HL-60 (cell line): ENCODE measurements around the gene USP11.

ENCODE experiments used
- DNase-seq, 2 experiments: peaks; one replicate each; pipeline ENCODE4 v3.0.0-alpha.2; 2010 to 2020; ENCODE audit warnings: low read depth in 1 of 2, low spot score in 1 of 2
- H3K27ac ChIP-seq: fragments of 250-450 bp; sonication (Bioruptor Pico); replicated peaks from 2 replicates; pipeline ENCODE4 v1.5.1; 2020; ENCODE audit warnings: mild to moderate bottlenecking, moderate library complexity
- H3K27me3 ChIP-seq: fragments of 250-450 bp; sonication (Bioruptor Pico); 2 replicates; pipeline ENCODE4 v1.5.1; 2021; ENCODE audit warnings: mild to moderate bottlenecking, moderate library complexity; ENCODE audit not compliant: insufficient read depth, poor library complexity, severe bottlenecking
- H3K4me3 ChIP-seq: replicated peaks from 2 replicates; pipeline ENCODE4 v1.5.1; 2011; ENCODE audit warnings: mild to moderate bottlenecking, control low read depth, low read length; ENCODE audit not compliant: insufficient read depth
- CTCF ChIP-seq: IDR thresholded peaks from one replicate; pipeline ENCODE4 v1.5.1; 2011; ENCODE audit warnings: low read length, control low read depth, inconsistent platforms; ENCODE audit not compliant: insufficient read depth
- GABPA ChIP-seq: IDR thresholded peaks from 2 replicates; pipeline ENCODE4 v1.6.1; 2012; ENCODE audit warnings: low read depth
- POLR2AphosphoS5 ChIP-seq: IDR thresholded peaks from 2 replicates; pipeline ENCODE4 v1.6.1; 2012; ENCODE audit warnings: low read depth
- REST ChIP-seq: IDR thresholded peaks from 2 replicates; pipeline ENCODE4 v1.6.1; 2012; ENCODE audit warnings: low read depth; ENCODE audit not compliant: insufficient replicate concordance
- SPI1 ChIP-seq: IDR thresholded peaks from 2 replicates; pipeline ENCODE4 v1.6.1; 2012; ENCODE audit warnings: low read depth, mild to moderate bottlenecking, borderline replicate concordance

Gene USP11

GRCh38 chrX:47296766-47297365, 64.1 kb downstream of the USP11 start:
- no peak overlapping the region for H3K27ac ChIP-seq
- H3K27me3 ChIP-seq = no peaks in the 10 kb centered on the region
- no peak for DNase-seq
- no peak for TF ChIP-seq REST
- no peak for TF ChIP-seq GABPA
- no peak for TF ChIP-seq CTCF
- no peak for TF ChIP-seq POLR2AphosphoS5
- no peak for TF ChIP-seq SPI1
- no peak overlapping the region for H3K4me3 ChIP-seq

- TF ChIP-seq GABPA (no peak), SPI1 (no peak), POLR2AphosphoS5 (no peak), CTCF (no peak), REST (no peak)
- no peak for DNase-seq
- Histone ChIP-seq H3K27me3 (no peaks in the 10 kb centered on the region), H3K4me3 (no peak overlapping the region), H3K27ac (no peak overlapping the region)
These were observed 65.1 kb downstream of the USP11 start for GRCh38 chrX:47297874-47298273.
